K562 (cell line): ENCODE data around the gene CCDC85B. TPM values are rescaled to one million over a fixed set of nuclear protein-coding genes. Genes with fewer than 3 reads are reported as not detected.
A peak's percentile ranks its signal among the peaks of the same experiment; 100 is the strongest.

Experiments
- CAMTA2 ChIP-seq: fragments of 250-450 bp; sonication (Bioruptor Pico); conservative IDR thresholded peaks from 2 replicates; pipeline ENCODE4 v1.5.1; 2022
- ESRRA ChIP-seq: fragments of 450-650 bp; IDR thresholded peaks from 2 replicates; pipeline ENCODE4 v1.6.1; 2014; ENCODE audit warnings: low read depth, mild to moderate bottlenecking, moderate library complexity, borderline replicate concordance
- HEY1 ChIP-seq: fragments of 250-450 bp; sonication (Bioruptor Pico); IDR thresholded peaks from 2 replicates; pipeline ENCODE4 v1.5.0; 2020; ENCODE audit warnings: mild to moderate bottlenecking, moderate library complexity, borderline replicate concordance
- LCOR ChIP-seq: sonication (generic); formaldehyde crosslinking; IDR thresholded peaks from 2 replicates; pipeline ENCODE4 v1.8.0; 2022; ENCODE audit warnings: mild to moderate bottlenecking, missing genetic modification reagents
- MAZ ChIP-seq, 2 experiments: fragments of 450-650 bp in 1 of 2; sonication (generic) in 1 of 2; formaldehyde crosslinking; IDR thresholded peaks in 1 of 2; conservative IDR thresholded peaks in 1 of 2; 2 replicates each; pipeline versions ENCODE4 v1.4.0 to v1.5.0; 2020; ENCODE audit warnings: mild to moderate bottlenecking in 1 of 2, missing genetic modification reagents in 1 of 2
- PHB2 ChIP-seq: fragments of 450-650 bp; IDR thresholded peaks from 2 replicates; pipeline ENCODE4 v1.6.1; 2017; ENCODE audit warnings: low read depth
- PHF20 ChIP-seq: fragments of 450-650 bp; IDR thresholded peaks from 2 replicates; pipeline ENCODE4 v1.6.1; 2018; ENCODE audit not compliant: partially characterized antibody
- POLR2AphosphoS5 ChIP-seq: IDR thresholded peaks from 2 replicates; pipeline ENCODE4 v1.6.1; 2011; ENCODE audit warnings: mild to moderate bottlenecking, low read depth, low read length, moderate library complexity; ENCODE audit not compliant: control insufficient read depth, insufficient read depth
- SP1 ChIP-seq: sonication (generic); formaldehyde crosslinking; IDR thresholded peaks from 2 replicates; pipeline ENCODE4 v1.8.1; 2022; ENCODE audit warnings: mild to moderate bottlenecking, missing genetic modification reagents
- polyA plus RNA-seq, 8 experiments: library from polyadenylated mRNA; depleted of rRNA in 4 of 8; stranded (reverse) in 5 of 8; unstranded in 3 of 8; fragments of >200 nt; fragmentation: Nextera tagmentation in 2 of 8; fragmentation: Illumina TruSeq in 1 of 8; extraction: Ambion mirVana in 2 of 8; extraction: Trizol in 1 of 8; gene quantifications; 2 replicates each; pipeline versions ENCODE4 v1.2.1 to v1.2.3, GENCODE V29; 2011 to 2014; ENCODE audit warnings: inconsistent platforms in 1 of 8, missing spikeins in 1 of 8
- total RNA-seq, 7 experiments: library from RNA; depleted of rRNA in 6 of 7; stranded (reverse); fragments of >200 nt in 6 of 7; fragmentation: Illumina TruSeq in 2 of 7; extraction: Trizol in 2 of 7; gene quantifications; 2 replicates each; pipeline versions ENCODE4 v1.2.1 to v1.2.3, GENCODE V29; 2011 to 2021; ENCODE audit warnings: low replicate concordance in 1 of 7
- TF ChIP-seq, protein P1 (sequence below), 3 experiments: IDR thresholded peaks in 2 of 3; conservative IDR thresholded peaks in 1 of 3; 2 replicates each; pipeline ENCODE4 v1.5.1; 2011 to 2012; ENCODE audit warnings: low read length in 3 of 3, mild to moderate bottlenecking in 3 of 3, control low read depth in 2 of 3, improper control_type of control experiment in 1 of 3, inconsistent platforms in 1 of 3, low read depth in 1 of 3, mixed read lengths in 1 of 3, moderate library complexity in 1 of 3; ENCODE audit not compliant: insufficient read depth in 2 of 3
- TF ChIP-seq, protein P2 (sequence below): fragments of 450-650 bp; conservative IDR thresholded peaks from 2 replicates; pipeline ENCODE4 v1.6.1; 2016; ENCODE audit warnings: missing genetic modification characterization, low read depth, mild to moderate bottlenecking, control low read depth, missing compliant biosample characterization
- TF ChIP-seq, protein P3 (sequence below): fragments of 450-650 bp; formaldehyde crosslinking; conservative IDR thresholded peaks from 2 replicates; pipeline ENCODE4 v1.4.0; 2022; ENCODE audit warnings: mild to moderate bottlenecking, missing genetic modification characterization
- TF ChIP-seq, protein P4 (sequence below): fragments of 250-450 bp; sonication (Bioruptor Pico); IDR thresholded peaks from 2 replicates; pipeline ENCODE4 v1.8.0; 2022; ENCODE audit warnings: moderate library complexity, mild to moderate bottlenecking, inconsistent platforms
- TF ChIP-seq, protein P5 (sequence below), 2 experiments: fragments of 450-650 bp in 1 of 2; IDR thresholded peaks; 2 replicates each; pipeline ENCODE4 v1.6.1; 2011 to 2017; ENCODE audit warnings: low read depth in 2 of 2, antibody characterized with exemption in 1 of 2, borderline replicate concordance in 1 of 2, low read length in 1 of 2, mild to moderate bottlenecking in 1 of 2, mixed read lengths in 1 of 2; ENCODE audit not compliant: control insufficient read depth in 1 of 2
- TF ChIP-seq, protein P6 (sequence below): fragments of 250-450 bp; sonication (Bioruptor Pico); IDR thresholded peaks from 2 replicates; pipeline ENCODE4 v1.8.0; 2022; ENCODE audit warnings: inconsistent platforms, mild to moderate bottlenecking, moderate library complexity, borderline replicate concordance

The CCDC85B gene
- total and polyA plus RNA-seq, 9 of the 15 experiments (the other 6 are each of a cell fraction or from before 2014, with no cell fraction given): 0.14 to 138 (median 6.2) TPM

DNA sequence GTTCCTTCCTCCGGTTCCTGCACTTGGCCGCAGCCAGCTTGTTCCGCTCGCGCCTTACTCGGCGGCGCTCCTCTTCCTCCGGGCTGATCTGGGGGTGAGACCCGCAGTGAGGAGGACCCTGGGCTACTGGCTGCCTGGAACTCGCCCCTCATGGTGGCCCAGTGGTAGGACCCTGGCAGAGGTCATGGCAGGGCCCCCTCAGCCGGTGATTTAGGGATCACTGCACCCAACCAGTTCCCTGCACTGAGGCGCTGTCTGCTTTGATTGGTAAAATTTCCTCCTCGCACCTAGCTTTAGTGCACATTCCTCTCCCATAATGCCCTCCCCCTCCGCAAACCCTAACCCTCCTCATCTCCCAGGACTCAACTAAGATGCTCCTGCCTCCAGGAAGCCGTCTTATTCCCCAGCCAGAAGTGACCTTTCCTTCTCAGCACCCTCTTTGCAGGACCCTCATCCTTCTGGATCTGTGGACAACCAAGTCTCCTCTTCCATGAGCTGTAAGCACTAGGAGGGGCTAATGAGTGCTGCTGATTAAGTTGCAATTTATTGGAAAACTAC lies 3.6 kb downstream of the CCDC85B start (continued):
- TF ChIP-seq, protein P1, sequence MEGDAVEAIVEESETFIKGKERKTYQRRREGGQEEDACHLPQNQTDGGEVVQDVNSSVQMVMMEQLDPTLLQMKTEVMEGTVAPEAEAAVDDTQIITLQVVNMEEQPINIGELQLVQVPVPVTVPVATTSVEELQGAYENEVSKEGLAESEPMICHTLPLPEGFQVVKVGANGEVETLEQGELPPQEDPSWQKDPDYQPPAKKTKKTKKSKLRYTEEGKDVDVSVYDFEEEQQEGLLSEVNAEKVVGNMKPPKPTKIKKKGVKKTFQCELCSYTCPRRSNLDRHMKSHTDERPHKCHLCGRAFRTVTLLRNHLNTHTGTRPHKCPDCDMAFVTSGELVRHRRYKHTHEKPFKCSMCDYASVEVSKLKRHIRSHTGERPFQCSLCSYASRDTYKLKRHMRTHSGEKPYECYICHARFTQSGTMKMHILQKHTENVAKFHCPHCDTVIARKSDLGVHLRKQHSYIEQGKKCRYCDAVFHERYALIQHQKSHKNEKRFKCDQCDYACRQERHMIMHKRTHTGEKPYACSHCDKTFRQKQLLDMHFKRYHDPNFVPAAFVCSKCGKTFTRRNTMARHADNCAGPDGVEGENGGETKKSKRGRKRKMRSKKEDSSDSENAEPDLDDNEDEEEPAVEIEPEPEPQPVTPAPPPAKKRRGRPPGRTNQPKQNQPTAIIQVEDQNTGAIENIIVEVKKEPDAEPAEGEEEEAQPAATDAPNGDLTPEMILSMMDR (IDR thresholded peaks at IDR 0.05 in 2 of 3, conservative IDR thresholded peaks at IDR 0.05 in 1 of 3; ENCODE audit: insufficient read depth in 2 of 3, low read depth in 1 of 3, low read length in 3 of 3): 0 out of 6 replicates have a peak, but pooled peaks of 1 of the 3 experiments have one; percentile 12
- TF ChIP-seq PHF20 (no peak), HEY1 (no peak), LCOR (CRISPR knock-in tag) (no peak), ESRRA (no peak), CAMTA2 (CRISPR knock-in tag) (no peak), PHB2 (no peak), MAZ (CRISPR knock-in tag; conservative IDR thresholded peaks at IDR 0.05 in 1 of 2, IDR thresholded peaks at IDR 0.05 in 1 of 2) (no peak), SP1 (no peak), POLR2AphosphoS5 (peak; percentile 70; the same call in 1 of the 2 replicates)
- TF ChIP-seq, protein P2, sequence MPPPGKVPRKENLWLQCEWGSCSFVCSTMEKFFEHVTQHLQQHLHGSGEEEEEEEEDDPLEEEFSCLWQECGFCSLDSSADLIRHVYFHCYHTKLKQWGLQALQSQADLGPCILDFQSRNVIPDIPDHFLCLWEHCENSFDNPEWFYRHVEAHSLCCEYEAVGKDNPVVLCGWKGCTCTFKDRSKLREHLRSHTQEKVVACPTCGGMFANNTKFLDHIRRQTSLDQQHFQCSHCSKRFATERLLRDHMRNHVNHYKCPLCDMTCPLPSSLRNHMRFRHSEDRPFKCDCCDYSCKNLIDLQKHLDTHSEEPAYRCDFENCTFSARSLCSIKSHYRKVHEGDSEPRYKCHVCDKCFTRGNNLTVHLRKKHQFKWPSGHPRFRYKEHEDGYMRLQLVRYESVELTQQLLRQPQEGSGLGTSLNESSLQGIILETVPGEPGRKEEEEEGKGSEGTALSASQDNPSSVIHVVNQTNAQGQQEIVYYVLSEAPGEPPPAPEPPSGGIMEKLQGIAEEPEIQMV (tag): no peak
- TF ChIP-seq, protein P3, sequence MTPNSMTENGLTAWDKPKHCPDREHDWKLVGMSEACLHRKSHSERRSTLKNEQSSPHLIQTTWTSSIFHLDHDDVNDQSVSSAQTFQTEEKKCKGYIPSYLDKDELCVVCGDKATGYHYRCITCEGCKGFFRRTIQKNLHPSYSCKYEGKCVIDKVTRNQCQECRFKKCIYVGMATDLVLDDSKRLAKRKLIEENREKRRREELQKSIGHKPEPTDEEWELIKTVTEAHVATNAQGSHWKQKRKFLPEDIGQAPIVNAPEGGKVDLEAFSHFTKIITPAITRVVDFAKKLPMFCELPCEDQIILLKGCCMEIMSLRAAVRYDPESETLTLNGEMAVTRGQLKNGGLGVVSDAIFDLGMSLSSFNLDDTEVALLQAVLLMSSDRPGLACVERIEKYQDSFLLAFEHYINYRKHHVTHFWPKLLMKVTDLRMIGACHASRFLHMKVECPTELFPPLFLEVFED (CRISPR knock-in tag): peak; percentile 71; the same call in 1 of the 2 replicates
- TF ChIP-seq, protein P4, sequence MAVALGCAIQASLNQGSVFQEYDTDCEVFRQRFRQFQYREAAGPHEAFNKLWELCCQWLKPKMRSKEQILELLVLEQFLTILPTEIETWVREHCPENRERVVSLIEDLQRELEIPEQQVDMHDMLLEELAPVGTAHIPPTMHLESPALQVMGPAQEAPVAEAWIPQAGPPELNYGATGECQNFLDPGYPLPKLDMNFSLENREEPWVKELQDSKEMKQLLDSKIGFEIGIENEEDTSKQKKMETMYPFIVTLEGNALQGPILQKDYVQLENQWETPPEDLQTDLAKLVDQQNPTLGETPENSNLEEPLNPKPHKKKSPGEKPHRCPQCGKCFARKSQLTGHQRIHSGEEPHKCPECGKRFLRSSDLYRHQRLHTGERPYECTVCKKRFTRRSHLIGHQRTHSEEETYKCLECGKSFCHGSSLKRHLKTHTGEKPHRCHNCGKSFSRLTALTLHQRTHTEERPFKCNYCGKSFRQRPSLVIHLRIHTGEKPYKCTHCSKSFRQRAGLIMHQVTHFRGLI (CRISPR knock-in tag): no peak
- TF ChIP-seq, protein P5, sequence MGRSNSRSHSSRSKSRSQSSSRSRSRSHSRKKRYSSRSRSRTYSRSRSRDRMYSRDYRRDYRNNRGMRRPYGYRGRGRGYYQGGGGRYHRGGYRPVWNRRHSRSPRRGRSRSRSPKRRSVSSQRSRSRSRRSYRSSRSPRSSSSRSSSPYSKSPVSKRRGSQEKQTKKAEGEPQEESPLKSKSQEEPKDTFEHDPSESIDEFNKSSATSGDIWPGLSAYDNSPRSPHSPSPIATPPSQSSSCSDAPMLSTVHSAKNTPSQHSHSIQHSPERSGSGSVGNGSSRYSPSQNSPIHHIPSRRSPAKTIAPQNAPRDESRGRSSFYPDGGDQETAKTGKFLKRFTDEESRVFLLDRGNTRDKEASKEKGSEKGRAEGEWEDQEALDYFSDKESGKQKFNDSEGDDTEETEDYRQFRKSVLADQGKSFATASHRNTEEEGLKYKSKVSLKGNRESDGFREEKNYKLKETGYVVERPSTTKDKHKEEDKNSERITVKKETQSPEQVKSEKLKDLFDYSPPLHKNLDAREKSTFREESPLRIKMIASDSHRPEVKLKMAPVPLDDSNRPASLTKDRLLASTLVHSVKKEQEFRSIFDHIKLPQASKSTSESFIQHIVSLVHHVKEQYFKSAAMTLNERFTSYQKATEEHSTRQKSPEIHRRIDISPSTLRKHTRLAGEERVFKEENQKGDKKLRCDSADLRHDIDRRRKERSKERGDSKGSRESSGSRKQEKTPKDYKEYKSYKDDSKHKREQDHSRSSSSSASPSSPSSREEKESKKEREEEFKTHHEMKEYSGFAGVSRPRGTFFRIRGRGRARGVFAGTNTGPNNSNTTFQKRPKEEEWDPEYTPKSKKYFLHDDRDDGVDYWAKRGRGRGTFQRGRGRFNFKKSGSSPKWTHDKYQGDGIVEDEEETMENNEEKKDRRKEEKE (IDR thresholded peaks at IDR 0.05; ENCODE audit: borderline replicate concordance in 1 of 2, control insufficient read depth in 1 of 2, low read depth in 2 of 2, low read length in 1 of 2): 0 out of 4 replicates have a peak, but pooled peaks of 1 of the 2 experiments have one; percentile 9
- TF ChIP-seq, protein P6, sequence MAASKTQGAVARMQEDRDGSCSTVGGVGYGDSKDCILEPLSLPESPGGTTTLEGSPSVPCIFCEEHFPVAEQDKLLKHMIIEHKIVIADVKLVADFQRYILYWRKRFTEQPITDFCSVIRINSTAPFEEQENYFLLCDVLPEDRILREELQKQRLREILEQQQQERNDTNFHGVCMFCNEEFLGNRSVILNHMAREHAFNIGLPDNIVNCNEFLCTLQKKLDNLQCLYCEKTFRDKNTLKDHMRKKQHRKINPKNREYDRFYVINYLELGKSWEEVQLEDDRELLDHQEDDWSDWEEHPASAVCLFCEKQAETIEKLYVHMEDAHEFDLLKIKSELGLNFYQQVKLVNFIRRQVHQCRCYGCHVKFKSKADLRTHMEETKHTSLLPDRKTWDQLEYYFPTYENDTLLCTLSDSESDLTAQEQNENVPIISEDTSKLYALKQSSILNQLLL (CRISPR knock-in tag): no peak
